ENCODE data around the gene DDX31. TPM values are rescaled to one million over a fixed set of nuclear protein-coding genes. Genes with fewer than 3 reads are reported as not detected.

Gene DDX31
- total RNA-seq, 1 donor from 2014 or later = 17.0 TPM

DNA sequence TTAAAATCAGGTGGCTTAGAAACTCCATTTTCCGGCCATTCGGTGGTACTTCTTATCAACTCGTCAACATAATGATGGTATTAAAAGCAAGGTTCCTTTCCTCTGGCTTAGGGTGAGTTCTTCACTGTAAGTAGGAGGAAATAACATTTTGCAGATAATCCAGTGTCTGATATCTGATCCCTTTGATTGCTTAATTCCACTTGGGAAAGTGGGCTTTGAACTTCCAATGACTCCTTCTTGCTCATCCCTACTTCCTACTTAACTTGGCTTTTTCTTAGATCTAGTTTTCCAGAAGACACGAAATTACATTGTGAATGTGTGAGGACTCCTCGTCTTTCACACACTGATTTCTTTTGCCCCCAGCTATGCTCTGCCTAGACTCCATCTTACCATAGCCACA, 31.5 kb downstream of the DDX31 start:
- intact Hi-C loops (cut with micrococcal nuclease) = no loop called here

DNA sequence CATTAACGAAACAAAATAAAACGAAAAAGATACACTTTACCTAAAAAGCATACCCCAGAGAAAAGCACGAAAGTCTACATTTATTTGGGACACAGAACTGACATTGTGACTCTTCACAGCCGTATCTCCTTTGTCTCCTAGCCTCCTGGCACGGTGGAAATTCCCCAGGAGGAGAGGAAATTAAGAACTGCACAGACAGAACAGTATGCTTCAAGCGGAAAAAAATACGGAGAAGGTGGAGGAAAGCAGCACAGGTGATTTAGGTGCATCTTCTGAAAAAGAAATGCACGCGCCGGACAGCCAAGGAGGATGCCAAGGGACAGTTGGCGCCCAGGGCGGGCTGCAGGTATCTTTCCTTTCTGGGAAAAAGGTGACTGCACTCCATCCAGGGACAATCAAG, 32.0 kb downstream of the DDX31 start:
- intact Hi-C loops (cut with micrococcal nuclease) = no loop called here

DNA sequence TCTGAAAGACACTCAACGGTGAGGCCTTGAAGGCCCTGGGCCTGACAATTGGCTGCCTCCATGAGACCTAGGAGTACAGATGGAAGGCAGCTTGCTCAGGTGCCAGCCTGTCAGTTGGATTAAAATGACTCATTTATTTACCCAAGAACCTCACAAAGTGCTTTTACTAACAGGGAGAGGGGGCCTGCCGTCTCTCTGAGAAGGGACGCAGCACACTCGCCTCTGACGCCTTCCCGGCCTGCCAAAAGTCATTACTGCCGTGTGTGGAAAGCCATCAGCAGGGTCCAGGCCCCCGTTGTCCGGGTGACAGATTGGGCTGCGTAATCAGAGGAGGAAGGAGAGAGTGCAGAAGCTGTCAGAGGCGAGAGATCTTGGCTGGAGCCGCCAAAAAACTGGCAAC, 32.4 kb downstream of the DDX31 start:
- intact Hi-C loops (cut with micrococcal nuclease) = no loop called here

DNA sequence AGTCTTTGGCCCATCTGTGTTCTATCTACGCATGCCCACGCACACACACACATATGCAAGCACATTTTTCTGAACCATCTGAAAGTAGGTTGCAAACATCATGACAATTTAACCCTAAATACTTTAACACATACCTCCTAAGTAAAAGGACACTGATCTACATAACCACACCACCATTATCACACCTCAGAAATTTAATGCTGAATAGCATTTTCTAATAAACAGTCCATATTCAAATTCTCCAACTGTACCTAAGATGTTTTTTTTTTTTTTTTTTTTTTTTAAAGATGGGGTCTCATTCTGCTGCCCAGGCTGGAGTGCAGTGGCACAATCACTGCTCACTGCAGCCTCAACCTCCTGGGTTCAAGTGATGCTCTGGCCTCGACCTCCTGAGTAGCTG, 35.5 kb downstream of the DDX31 start:
- intact Hi-C loops (cut with micrococcal nuclease) = no loop called here

DNA sequence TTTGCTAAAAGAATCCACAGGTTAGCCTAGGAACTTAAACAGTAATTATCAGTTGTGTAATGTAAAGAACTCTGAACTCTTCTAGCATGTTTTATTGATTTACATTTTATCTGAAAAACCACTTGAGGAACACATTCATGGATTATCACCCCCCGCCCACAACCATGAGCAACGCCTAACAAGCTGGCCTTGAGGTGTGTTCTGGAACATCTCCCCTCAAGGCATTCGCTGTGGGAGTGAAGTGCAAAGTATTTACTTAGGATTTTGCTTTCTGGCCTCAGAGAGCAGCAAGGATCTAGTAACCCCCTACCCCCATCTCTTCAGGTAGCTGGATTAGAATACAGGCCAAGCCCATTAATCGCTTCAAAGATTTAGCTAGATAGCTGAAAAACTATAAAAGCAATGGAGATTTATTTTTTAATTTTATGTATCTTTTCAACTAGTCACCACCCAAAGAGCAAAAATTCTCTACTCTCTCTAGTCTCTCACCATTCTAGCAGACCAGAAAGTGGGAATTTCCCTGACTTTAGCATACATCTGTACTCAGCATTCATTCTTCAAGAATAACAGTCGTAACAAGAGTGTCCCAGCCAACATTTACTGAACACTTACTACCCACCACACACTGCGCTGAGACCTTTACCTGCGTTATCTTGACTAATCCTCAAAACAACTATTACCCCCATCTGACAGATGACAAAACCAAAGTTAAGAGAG, 37.2 kb downstream of the DDX31 start:
- intact Hi-C loops (cut with micrococcal nuclease) = no loop called here

DNA sequence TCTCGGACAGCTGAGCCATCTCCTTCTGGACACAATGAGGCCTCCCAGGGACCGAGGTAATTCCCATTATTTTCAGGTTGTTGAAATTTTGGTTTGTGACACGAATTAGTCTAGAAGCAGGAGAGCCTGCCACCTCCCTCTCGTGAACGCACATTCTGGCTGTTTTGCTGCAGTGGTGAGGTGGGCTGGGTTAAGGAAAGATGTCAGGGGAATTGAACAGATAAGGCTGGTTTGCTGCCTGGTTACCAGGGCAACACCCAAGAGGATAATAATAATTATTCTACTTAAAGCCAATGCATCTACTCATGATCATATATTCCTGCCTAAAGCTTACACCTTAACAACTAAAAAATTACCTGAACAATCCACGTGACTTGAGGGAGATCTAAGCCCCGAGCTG, 38.1 kb downstream of the DDX31 start:
- intact Hi-C loops (cut with micrococcal nuclease) = no loop called here

DNA sequence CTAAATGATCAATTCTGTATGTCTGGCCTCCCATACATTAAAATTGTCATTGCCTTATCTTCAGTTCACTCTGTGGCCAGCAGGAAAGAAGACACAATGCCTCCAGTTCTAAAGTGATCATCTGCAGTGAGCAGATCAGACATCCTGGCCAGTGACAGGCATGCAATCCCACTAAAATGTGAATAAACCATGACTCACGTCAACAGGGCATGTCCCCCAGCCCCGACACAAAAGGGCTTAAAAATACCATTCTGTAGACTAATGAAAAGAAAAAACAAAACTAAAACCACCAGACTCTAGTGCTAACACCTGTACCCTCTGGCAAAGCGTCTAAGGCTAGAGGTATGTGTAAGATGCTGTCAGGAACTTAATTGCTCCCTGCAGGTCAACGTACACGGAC, 38.5 kb downstream of the DDX31 start:
- intact Hi-C loops (cut with micrococcal nuclease) = no loop called here

DNA sequence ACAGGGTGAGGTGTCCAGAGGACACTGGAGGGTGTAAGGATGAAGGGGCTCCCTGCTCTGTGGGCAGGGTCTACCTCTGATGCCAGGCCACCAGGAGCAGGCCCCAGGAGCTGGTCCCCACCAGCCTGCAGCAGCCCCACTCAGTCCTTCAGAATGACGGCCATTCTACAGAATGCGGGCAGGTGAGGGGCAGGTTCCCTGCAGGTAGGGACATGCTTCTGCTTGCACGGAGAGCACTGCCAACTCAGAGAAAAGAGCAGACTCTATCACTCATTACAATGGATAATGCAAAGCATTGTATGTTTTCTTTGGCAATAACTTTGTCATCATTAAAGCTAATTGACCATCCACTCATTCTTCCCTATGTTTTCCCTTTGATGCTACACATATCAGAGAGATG, 39.0 kb downstream of the DDX31 start:
- intact Hi-C loops (cut with micrococcal nuclease) = no loop called here

DNA sequence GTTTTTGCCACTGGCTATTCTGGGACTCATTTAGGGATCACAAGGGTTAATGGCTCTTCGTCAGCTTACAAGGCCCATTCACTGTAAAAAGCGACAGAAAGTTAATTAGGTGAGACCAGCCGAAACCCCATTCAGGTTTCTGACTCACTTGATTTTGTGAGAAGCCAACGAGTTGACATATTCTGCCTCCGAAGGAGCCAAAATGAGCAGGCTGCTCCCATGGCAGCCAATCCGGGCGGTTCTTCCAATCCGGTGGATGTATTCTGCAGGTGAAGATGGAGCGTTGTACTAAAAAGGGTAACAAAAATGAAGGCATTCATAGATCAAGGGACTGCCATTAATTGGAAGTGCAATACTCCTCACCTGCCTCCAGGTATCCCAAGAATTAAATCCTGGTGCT, 39.7 kb downstream of the DDX31 start:
- intact Hi-C loops (cut with micrococcal nuclease) = no loop called here

DNA sequence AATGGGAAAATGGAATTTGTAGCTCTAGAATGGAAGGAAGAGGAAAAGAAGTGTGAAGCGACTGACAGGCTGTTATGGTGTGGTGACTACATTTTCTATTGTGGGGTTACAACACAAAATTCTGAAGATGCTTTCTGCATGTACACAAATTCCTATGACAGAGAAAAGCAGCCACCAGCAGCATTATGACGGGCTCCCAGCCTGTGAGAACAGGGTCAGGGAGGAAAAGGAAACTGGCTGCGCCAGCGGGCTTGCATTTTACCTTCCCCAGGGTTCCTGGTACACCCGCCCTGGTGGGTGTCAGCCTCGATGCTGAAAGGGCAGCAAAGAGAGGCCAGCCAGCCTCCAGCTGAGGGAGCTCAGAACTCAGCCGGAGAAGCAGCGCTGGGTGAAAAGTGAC, 41.0 kb downstream of the DDX31 start:
- intact Hi-C loops (cut with micrococcal nuclease) = no loop called here

DNA sequence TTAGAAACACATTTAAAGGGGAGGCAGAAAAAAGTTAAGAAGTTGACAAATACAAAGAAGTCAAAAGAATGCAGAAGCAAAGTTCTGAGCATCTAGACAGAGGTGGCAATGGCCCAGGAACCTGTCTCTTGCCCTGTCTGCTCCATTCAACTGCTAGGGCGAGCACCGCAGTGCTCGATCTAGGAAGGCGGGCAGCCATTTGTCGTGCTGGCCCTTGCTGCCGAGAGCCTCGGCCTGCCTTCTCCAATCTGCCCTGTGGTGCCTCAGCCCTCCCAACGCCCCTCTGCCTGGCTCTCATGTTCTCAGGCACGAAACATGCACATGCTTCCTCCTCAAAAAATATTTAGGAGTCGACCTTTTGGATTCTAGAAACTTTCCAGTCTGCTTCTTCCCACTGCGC, 42.2 kb downstream of the DDX31 start:
- intact Hi-C loops (cut with micrococcal nuclease) = no loop called here

DNA sequence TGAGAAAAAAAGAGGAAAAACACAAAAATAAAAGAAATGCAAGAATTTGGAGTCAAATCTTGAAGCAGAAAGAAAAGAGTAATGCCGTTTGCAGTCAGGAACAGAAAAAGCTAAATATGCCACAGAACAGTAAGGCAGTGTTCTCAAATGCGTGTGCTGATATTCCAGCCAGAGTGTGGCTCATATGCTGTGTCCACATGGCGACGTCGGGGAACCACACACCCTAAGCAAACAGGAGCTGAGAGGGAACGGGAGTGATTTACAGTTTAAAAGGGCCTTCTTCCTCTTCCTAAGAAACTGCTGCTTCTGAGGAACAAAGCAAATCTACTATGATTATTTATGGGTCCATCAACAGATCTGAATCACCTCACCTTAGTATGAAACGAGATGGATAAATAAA, 42.7 kb downstream of the DDX31 start:
- intact Hi-C loops (cut with micrococcal nuclease) = no loop called here

DNA sequence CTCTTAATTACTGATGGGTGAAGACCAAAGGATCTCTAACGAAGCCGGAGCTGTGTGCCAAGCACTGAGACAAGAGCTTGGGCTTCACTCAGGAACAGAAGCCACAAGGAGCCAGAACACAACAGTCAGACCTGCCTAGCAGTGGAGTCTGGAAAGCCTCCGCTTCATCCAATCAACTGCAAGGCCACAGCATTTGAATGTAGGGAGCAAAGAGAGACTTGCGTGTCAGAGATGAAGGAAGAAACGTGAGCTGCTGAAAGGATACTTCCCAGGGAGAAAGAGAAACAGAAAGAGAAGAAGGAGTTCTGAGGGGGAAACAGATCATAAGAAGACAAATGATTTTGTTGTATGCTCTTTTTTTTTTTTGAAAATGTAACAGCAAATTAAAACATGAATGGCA, 43.5 kb downstream of the DDX31 start:
- intact Hi-C loops (cut with micrococcal nuclease) = no loop called here

DNA sequence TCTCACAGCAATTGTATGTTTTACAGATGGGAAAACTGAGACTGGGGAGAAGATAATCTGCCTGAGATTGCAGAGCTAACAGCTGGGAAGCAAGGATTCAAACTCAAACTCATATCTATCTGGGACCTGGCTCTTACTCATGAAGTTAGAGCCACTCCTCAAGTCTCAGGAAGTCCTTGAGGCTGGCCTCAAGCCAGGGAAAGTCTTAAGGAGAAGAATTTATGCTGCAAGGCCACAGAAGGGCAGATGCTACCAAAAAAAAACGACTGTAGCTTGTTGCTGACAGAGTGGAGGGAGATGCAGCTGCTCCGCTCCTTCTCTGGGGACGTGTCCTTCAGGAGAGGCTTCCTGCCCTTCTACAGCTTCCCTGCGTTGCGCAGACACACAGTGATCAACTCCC, 47.6 kb downstream of the DDX31 start:
- intact Hi-C loops (cut with micrococcal nuclease) = no loop called here

DNA sequence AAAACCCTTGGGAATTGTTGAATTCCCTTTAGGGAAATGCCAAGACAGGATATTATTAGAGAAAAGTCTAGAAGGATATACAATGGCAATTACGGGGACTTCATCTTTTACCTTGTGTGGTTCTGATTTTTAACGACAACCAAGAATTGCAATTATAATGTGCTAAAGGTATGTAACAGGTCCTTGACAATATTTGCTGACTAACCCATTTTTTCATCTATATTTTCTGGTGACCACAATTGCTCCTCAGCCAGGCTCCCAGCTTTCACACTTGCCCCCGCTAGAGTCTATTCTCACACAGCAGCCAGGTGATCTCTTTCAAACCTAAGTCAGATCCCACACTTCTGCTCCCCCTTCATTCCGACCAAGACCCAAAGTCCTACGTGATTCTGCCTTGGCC, 53.1 kb downstream of the DDX31 start:
- intact Hi-C loops (cut with micrococcal nuclease) = no loop called here

DNA sequence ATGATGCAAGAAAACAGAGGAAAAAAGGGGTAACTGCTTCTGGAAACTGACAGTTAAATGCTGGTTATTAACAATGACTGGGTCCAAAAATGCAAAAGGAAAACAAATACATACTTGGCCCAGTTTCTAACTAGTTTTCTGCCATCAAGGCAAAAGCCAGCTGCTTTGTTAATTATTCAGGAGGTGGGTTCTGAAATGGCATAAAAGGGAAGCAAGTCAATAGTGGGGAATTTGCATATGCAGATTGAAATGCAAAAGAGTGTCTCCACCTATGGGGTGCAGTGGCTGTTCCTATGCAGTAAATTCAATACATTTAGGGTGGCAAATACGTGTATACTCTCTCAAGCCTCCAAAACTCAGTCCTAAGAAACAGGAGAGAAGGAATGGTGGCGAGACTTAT, 54.0 kb downstream of the DDX31 start:
- intact Hi-C loops (cut with micrococcal nuclease) = no loop called here

DNA sequence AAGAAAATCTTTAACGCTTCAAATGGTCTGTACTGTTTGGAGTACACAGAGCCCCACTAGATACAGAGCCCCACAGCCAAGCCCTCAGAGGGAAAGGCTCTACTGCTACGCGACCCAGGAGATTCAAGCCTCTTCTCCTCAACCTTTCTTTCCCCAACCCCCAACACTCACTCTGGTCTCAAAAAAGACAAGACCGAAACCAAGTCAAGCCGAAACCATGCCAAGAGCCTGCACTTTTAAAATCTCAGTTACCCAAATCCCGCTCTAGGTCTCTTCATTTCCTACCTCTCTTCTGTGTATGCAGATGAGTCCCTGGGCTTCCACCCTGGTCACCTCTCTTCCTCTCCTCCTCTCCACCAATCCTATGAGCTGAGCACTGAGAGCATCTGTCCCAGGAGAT, 55.5 kb downstream of the DDX31 start:
- intact Hi-C loops (cut with micrococcal nuclease) = no loop called here

DNA sequence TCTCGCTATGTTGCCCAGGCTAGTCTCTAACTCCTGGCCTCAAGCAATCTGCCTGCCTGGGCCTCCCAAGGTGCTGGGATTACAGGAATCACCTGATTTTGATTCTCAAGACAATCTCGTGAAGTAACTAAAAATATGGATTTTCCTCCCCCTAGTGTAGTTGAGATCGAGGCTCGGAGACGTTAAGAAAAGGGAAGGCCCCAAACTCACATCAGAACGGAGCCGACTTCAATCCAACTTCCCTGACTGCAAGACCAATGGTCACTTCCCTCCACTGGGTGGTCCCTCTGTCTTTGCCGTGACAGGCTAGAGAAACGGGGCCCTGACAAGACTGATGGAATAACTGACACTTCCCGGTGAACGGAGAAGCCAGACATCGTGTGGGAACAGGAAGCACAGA, 59.1 kb downstream of the DDX31 start:
- intact Hi-C loops (cut with micrococcal nuclease) = no loop called here

DNA sequence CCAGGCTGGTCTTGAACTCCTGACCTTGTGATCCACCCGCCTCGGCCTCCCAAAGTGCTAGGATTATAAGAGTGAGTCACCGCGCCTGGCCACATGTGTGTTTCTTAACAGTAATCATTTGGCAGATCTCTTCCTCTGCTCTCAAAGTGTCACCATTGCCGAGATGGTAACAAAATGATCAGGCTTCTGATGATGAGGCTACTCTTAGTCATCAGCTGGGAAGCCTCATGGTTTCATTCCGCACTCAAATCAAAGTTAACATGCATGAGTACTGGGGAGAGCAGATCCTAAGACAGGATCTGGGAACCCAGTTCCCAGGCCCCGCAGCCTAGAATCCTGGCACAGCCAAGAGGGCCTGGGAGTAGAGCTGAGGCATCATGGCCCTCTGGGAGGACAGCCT, 60.0 kb downstream of the DDX31 start:
- intact Hi-C loops (cut with micrococcal nuclease) = no loop called here

DNA sequence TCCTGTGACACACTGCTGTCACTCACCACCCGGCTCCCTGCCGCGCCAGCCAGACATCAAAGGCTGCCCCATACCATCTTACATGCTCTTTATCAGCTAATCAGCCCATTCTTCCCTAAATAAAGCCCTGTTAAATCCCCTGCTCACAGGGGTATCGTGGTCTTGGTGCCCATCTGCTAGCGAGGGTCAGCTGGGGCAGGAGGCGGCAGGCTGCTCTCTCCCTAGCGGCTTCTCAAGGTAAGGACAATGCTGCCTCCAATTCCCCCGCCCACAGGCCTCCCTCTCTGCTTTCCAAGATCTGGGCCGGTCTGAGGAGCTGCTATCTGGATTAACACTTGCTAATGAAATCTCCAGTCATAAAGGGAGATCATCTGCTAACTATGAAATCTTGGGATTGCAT, 60.6 kb downstream of the DDX31 start:
- intact Hi-C loops (cut with micrococcal nuclease) = no loop called here

DNA sequence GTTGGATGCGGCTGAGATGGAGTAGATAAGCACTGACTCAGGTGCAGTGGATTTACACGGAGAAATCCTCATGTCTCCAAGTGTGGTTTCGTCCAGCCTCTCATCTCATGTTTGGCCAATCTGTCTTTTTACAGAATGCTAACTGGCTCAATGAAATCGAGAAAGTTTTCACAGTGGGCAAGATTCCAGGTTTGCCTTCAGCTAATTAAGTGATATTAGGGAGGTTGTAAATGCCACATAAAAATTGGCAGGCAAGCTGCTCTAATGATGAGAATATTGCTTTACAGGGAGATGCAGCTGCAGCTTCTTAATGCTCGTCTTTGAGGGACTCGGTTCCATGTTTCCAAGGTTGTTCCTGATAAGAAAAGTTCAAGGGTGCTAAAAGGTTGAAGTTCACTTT, 63.7 kb downstream of the DDX31 start:
- intact Hi-C loops (cut with micrococcal nuclease) = no loop called here

DNA sequence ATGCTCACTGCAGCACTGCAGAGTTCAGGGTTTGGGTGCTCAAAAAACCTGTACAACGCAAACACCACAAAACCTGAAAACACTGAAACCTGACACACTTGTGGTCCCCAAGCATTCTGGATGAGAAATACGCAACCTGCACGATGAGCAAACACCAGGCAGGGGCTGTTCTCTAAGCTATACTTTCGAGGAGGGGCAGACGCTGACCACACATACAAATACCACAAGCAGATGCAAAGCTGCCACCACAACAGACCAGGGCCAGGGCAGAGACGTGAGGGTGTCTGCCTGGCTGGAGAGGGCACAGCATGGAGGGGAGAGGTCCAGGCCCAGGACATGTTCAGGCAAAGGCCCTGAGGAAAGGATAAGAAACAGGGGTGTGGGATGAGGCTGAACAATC, 64.4 kb downstream of the DDX31 start:
- intact Hi-C loops (cut with micrococcal nuclease) = no loop called here

DNA sequence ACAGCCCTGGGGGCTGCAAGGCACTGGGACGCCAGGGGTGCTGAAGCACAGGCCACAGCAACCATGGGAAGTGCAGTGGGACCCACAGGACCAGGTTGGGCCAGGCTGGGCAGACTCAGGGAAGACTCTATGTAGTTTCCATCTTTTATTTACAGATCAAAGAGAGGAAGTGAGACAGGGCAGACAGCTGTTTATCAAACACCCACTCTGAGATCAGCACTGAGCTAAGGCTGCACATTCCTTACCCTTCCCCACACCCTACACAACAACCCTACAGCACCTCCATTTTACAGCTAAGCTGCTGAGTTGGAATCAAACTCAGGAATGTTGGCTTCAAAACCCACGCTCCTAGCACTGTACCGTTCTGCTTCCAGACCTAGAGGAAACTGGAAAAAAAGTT, 67.6 kb downstream of the DDX31 start:
- intact Hi-C loops (cut with micrococcal nuclease) = no loop called here

Data from T-helper 2 cell treated with Interferon-gamma antibody and Interleukin-4, amounts not matched to agents 100 ng/mL and 5 ng/mL, for 36 hours (primary cell).